OCI-LY1 (cell line): ENCODE data around the gene KLF7.

Experiments
- H2AFZ ChIP-seq: fragments of 200-600 bp; sonication (generic), shearing (Covaris generic); 2 replicates; pipeline ENCODE4 v1.6.0; 2014; ENCODE audit warnings: antibody characterized with exemption, mild to moderate bottlenecking, low read length
- H3F3A ChIP-seq: fragments of 200-600 bp; sonication (generic), shearing (Covaris generic); 2 replicates; pipeline ENCODE4 v1.6.0; 2014; ENCODE audit warnings: mild to moderate bottlenecking, antibody characterized with exemption, low read length, moderate library complexity; ENCODE audit not compliant: insufficient read depth
- H3K27ac ChIP-seq: fragments of 200-600 bp; sonication (generic); 2 replicates; pipeline ENCODE4 v1.5.1; 2014; ENCODE audit warnings: low read length, mixed run types, mild to moderate bottlenecking, low read depth; ENCODE audit not compliant: poor library complexity, severe bottlenecking
- H3K27me3 ChIP-seq: fragments of 200-600 bp; sonication (generic); 2 replicates; pipeline ENCODE4 v1.6.0; 2014; ENCODE audit warnings: antibody characterized with exemption, mild to moderate bottlenecking, low read length, moderate library complexity; ENCODE audit not compliant: insufficient read depth
- H3K36me3 ChIP-seq: fragments of 200-600 bp; sonication (generic); 2 replicates; pipeline ENCODE4 v1.6.1; 2014; ENCODE audit warnings: mild to moderate bottlenecking, antibody characterized with exemption, low read length, moderate library complexity, mixed read lengths; ENCODE audit not compliant: insufficient read depth
- H3K4me1 ChIP-seq: fragments of 200-600 bp; sonication (generic); 2 replicates; pipeline ENCODE4 v1.5.1; 2014; ENCODE audit warnings: mild to moderate bottlenecking, low read length, moderate library complexity; ENCODE audit not compliant: insufficient read depth, severe bottlenecking
- H3K4me2 ChIP-seq: fragments of 200-600 bp; sonication (generic), shearing (Covaris generic); 2 replicates; pipeline ENCODE4 v1.6.1; 2014; ENCODE audit warnings: low read length
- H3K4me3 ChIP-seq: fragments of 200-600 bp; sonication (generic); 2 replicates; pipeline ENCODE4 v1.5.1; 2014; ENCODE audit warnings: low read length, low read depth, mild to moderate bottlenecking, mixed read lengths; ENCODE audit not compliant: poor library complexity, severe bottlenecking
- H3K79me2 ChIP-seq: fragments of 200-600 bp; shearing (Covaris generic); 2 replicates; pipeline ENCODE4 v1.6.1; 2016; ENCODE audit warnings: mixed run types, low read length, mixed read lengths; ENCODE audit not compliant: insufficient read depth
- H3K9ac ChIP-seq: fragments of 200-600 bp; sonication (generic), shearing (Covaris generic); 2 replicates; pipeline ENCODE4 v1.6.1; 2014; ENCODE audit warnings: mild to moderate bottlenecking, low read length, mixed read lengths
- H3K9me2 ChIP-seq: fragments of 200-600 bp; sonication (generic), shearing (Covaris generic); 2 replicates; pipeline ENCODE4 v1.6.1; 2014; ENCODE audit warnings: low read depth, mild to moderate bottlenecking, low read length, mixed read lengths
- H3K9me3 ChIP-seq: fragments of 200-600 bp; shearing (Covaris generic); 2 replicates; pipeline ENCODE4 v1.6.1; 2014; ENCODE audit warnings: low read length, mixed read lengths
- H4K20me1 ChIP-seq: fragments of 200-600 bp; sonication (generic), shearing (Covaris generic); 2 replicates; pipeline ENCODE4 v1.6.0; 2016; ENCODE audit warnings: mild to moderate bottlenecking, low read length; ENCODE audit not compliant: insufficient read depth
- EZH2 ChIP-seq: fragments of 200-600 bp; sonication (generic), shearing (Covaris generic); IDR thresholded peaks from 2 replicates; pipeline ENCODE4 v1.8.0; 2017; ENCODE audit warnings: borderline replicate concordance, mixed run types, mild to moderate bottlenecking, antibody characterized with exemption, low read length, moderate library complexity, mixed read lengths
- TF ChIP-seq, protein P1 (sequence below): fragments of 200-600 bp; sonication (generic), shearing (Covaris generic); IDR thresholded peaks from 2 replicates; pipeline ENCODE4 v1.5.1; 2017; ENCODE audit warnings: mild to moderate bottlenecking, antibody characterized with exemption, low read length, moderate library complexity, mixed read lengths

KLF7 gene

DNA sequence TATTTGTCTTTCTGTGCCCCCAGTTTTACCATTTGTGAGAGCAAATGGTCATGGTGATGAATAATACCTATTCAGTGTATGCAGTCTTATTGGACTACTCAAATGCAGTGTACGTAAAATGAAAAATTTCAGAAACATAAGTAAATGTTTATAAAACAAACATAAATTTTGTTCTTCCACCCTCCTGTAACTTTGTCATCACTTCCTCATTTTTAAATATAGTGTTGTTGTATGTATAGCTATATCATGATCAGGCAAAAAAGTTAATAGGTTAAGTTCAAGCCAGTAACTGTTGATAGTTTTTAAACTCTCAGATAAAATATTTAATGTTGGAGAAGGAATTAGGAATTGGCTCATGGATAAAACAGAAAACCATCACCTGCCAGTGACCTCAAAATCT lies 93.2 kb downstream of the KLF7 start:
- Histone ChIP-seq H3K27me3 (0 out of 2 replicates have a peak, but pooled peaks cover 5% of the 10 kb centered on the region), H3K4me2 (no peak overlapping the region), H2AFZ (no peak overlapping the region), H3K4me1 (no peaks in the 10 kb centered on the region), H3K9me2 (no peaks in the 10 kb centered on the region), H3K9ac (no peak overlapping the region), H3K9me3 (no peaks in the 10 kb centered on the region), H3F3A (no peaks in the 10 kb centered on the region), H4K20me1 (no peaks in the 10 kb centered on the region), H3K4me3 (no peak overlapping the region), H3K36me3 (no peaks in the 10 kb centered on the region), H3K27ac (no peak overlapping the region), H3K79me2 (no peaks in the 10 kb centered on the region)
- TF ChIP-seq, protein P1, sequence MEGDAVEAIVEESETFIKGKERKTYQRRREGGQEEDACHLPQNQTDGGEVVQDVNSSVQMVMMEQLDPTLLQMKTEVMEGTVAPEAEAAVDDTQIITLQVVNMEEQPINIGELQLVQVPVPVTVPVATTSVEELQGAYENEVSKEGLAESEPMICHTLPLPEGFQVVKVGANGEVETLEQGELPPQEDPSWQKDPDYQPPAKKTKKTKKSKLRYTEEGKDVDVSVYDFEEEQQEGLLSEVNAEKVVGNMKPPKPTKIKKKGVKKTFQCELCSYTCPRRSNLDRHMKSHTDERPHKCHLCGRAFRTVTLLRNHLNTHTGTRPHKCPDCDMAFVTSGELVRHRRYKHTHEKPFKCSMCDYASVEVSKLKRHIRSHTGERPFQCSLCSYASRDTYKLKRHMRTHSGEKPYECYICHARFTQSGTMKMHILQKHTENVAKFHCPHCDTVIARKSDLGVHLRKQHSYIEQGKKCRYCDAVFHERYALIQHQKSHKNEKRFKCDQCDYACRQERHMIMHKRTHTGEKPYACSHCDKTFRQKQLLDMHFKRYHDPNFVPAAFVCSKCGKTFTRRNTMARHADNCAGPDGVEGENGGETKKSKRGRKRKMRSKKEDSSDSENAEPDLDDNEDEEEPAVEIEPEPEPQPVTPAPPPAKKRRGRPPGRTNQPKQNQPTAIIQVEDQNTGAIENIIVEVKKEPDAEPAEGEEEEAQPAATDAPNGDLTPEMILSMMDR: no peak
- no peak for TF ChIP-seq EZH2

DNA sequence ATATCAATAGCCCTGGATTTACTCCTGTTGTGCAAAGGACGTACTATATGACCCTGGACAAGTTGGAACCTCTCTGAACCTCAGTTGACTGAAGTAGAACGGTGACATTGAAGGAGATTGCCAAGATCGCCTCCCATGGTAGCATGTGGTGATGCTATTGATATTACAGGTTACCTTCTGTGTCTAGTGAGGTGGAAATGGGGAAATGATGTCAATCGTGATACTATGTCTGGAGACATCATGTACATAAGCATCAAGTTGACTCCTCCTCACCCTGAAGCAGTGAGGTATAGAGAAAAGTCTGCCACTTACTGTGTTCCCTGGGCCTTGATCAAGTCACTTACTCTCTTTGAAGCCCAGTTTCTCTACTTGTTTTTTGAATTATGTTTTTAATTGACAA lies 93.9 kb downstream of the KLF7 start:
- TF ChIP-seq EZH2: no peak
- TF ChIP-seq, protein P1: no peak
- Histone ChIP-seq H4K20me1 (no peaks in the 10 kb centered on the region), H3F3A (no peaks in the 10 kb centered on the region), H3K27me3 (0 out of 2 replicates have a peak, but pooled peaks cover 5% of the 10 kb centered on the region), H2AFZ (no peak overlapping the region), H3K9me2 (no peaks in the 10 kb centered on the region), H3K79me2 (no peaks in the 10 kb centered on the region), H3K4me3 (no peak overlapping the region), H3K4me2 (no peak overlapping the region), H3K27ac (no peak overlapping the region), H3K9ac (no peak overlapping the region), H3K4me1 (no peaks in the 10 kb centered on the region), H3K36me3 (no peaks in the 10 kb centered on the region), H3K9me3 (no peaks in the 10 kb centered on the region)

DNA sequence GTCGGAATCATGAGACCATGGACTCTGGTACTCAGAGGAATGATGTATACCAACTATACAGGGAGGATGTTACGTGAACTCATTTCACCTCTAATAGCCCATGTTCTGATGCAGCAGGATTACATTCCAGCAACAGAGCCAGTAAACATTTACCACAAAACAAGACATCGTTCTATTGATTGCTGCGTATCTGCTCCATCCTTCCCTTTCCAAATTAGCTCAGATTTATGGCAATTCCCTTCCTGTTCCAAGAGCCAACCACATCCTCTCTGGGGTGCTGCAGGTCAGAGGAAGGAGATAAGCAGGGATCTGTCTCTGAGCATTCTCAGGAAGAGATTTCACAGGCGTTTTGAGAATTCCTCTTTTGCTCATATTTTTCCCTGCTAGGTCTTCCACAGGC lies 98.3 kb downstream of the KLF7 start:
- H3K9me2 ChIP-seq: no peaks in the 10 kb centered on the region
- TF ChIP-seq, protein P1: no peak
- TF ChIP-seq EZH2: no peak
- no peaks in the 10 kb centered on the region for H3K79me2 ChIP-seq
- no peaks in the 10 kb centered on the region for H3K9me3 ChIP-seq
- H3K4me2 ChIP-seq: no peak overlapping the region
- no peak overlapping the region for H3K27ac ChIP-seq
- H2AFZ ChIP-seq: no peak overlapping the region
- H3K27me3 ChIP-seq: 0 out of 2 replicates have a peak, but pooled peaks cover 5% of the 10 kb centered on the region
- no peak overlapping the region for H3K9ac ChIP-seq
- H3K4me3 ChIP-seq: no peak overlapping the region
- no peaks in the 10 kb centered on the region for H4K20me1 ChIP-seq
- no peaks in the 10 kb centered on the region for H3K36me3 ChIP-seq
- H3F3A ChIP-seq: no peaks in the 10 kb centered on the region
- H3K4me1 ChIP-seq: no peaks in the 10 kb centered on the region
